Measurements from ENCODE around the gene FYTTD1. TPM values are rescaled to one million over a fixed set of nuclear protein-coding genes. Genes with fewer than 3 reads are reported as not detected.

Gene FYTTD1
- total RNA-seq, 1 experiment from 2014 or later, result 23.7 TPM

GRCh38 chr3:197753263-197753662, 3.6 kb downstream of the FYTTD1 start:
- Mint-ChIP-seq H3K27ac (no peak overlapping the region), H3K9me3 (no peaks in the 10 kb centered on the region), H3K36me3 (no peaks in the 10 kb centered on the region), H3K4me3 (no peak overlapping the region), H3K4me1 (peaks cover 21% of the 10 kb centered on the region), H3K27me3 (ENCODE audit: low read depth) (peaks cover 30% of the 10 kb centered on the region)
- ATAC-seq (no peak), DNase-seq (ENCODE audit: low spot score) (no peak)
- ChIA-PET CTCF (interaction anchor here (1.1 kb wide), 1 partner anchor 72 kb away, joined by 4 read pairs; no protein-coding TSS in a partner anchor), POLR2A (interaction anchor here (0.7 kb wide), 2 partner anchors 34 to 318 kb away, joined by 4 to 6 read pairs; no protein-coding TSS in a partner anchor)
- TF ChIP-seq ZNF416 (CRISPR knock-in tag; IDR thresholded peaks at IDR 0.05) (no peak), RELA (CRISPR knock-in tag; IDR thresholded peaks at IDR 0.05; ENCODE audit: borderline replicate concordance) (no peak), ZNF138 (CRISPR knock-in tag; conservative IDR thresholded peaks at IDR 0.05) (no peak)

- Mint-ChIP-seq H3K27ac (no peak overlapping the region), H3K4me1 (0 out of 2 replicates have a peak, but pooled peaks cover 2% of the 10 kb centered on the region), H3K4me3 (no peak overlapping the region), H3K36me3 (no peaks in the 10 kb centered on the region), H3K27me3 (ENCODE audit: low read depth) (peaks cover 5% of the 10 kb centered on the region; the same call in 1 of the 2 replicates), H3K9me3 (no peaks in the 10 kb centered on the region)
- ATAC-seq (no peak), DNase-seq (ENCODE audit: low spot score) (no peak)
- ChIA-PET CTCF (no interaction called here), POLR2A (no interaction called here)
- TF ChIP-seq E2F4 (CRISPR knock-in tag; IDR thresholded peaks at IDR 0.05; ENCODE audit: borderline replicate concordance, low read depth) (no peak), EMX1 (CRISPR knock-in tag; IDR thresholded peaks at IDR 0.05) (no peak), E2F1 (CRISPR knock-in tag; IDR thresholded peaks at IDR 0.05) (no peak), ZNF121 (CRISPR knock-in tag; IDR thresholded peaks at IDR 0.05) (no peak), NFE2L1 (CRISPR knock-in tag; IDR thresholded peaks at IDR 0.05) (no peak), CREB1 (CRISPR knock-in tag; IDR thresholded peaks at IDR 0.05) (no peak), ZNF138 (CRISPR knock-in tag; conservative IDR thresholded peaks at IDR 0.05) (no peak), ERG (CRISPR knock-in tag; IDR thresholded peaks at IDR 0.05) (no peak), E2F5 (CRISPR knock-in tag; IDR thresholded peaks at IDR 0.05) (no peak), ATF3 (CRISPR knock-in tag; conservative IDR thresholded peaks at IDR 0.05) (no peak), FOXP4 (CRISPR knock-in tag; IDR thresholded peaks at IDR 0.05) (no peak), ZNF263 (CRISPR knock-in tag; IDR thresholded peaks at IDR 0.05; ENCODE audit: low read depth) (no peak), SMAD4 (CRISPR knock-in tag; IDR thresholded peaks at IDR 0.05) (no peak)
Measured at GRCh38 chr3:197756704-197757103, 7.0 kb downstream of the FYTTD1 start.

- H3K36me3 Mint-ChIP-seq, result no peaks in the 10 kb centered on the region
- H3K4me1 Mint-ChIP-seq, result no peaks in the 10 kb centered on the region
- TF ChIP-seq CBFB (CRISPR knock-in tag; IDR thresholded peaks at IDR 0.05; ENCODE audit: low read depth) (no peak), KAT7 (CRISPR knock-in tag; IDR thresholded peaks at IDR 0.05; ENCODE audit: borderline replicate concordance) (no peak), TP53 (CRISPR knock-in tag; IDR thresholded peaks at IDR 0.05) (no peak), PREB (CRISPR knock-in tag; IDR thresholded peaks at IDR 0.05; ENCODE audit: borderline replicate concordance) (no peak), ZSCAN18 (CRISPR knock-in tag; IDR thresholded peaks at IDR 0.05) (no peak)
- ChIA-PET POLR2A (no interaction called here), CTCF (no interaction called here)
- H3K9me3 Mint-ChIP-seq, result no peaks in the 10 kb centered on the region
- H3K4me3 Mint-ChIP-seq, result no peak overlapping the region
- H3K27me3 Mint-ChIP-seq (ENCODE audit: low read depth), result no peaks in the 10 kb centered on the region
- no peak overlapping the region for H3K27ac Mint-ChIP-seq
- ATAC-seq (no peak), DNase-seq (ENCODE audit: low spot score) (no peak)
Measured at GRCh38 chr3:197758512-197758911, 8.8 kb downstream of the FYTTD1 start.
